SK-N-MC (cell line): ENCODE results near the gene TBC1D17.

Experiments used
- EZH2 ChIP-seq: fragments of 200-600 bp; sonication (generic); IDR thresholded peaks from one replicate; pipeline ENCODE4 v1.6.1; 2017; ENCODE audit warnings: antibody characterized with exemption
- POLR2AphosphoS5 ChIP-seq: IDR thresholded peaks from 2 replicates; pipeline ENCODE4 v1.6.1; 2012; ENCODE audit warnings: mild to moderate bottlenecking, low read depth, low read length, borderline replicate concordance

- TF ChIP-seq EZH2 (no peak), POLR2AphosphoS5 (no peak)
These were observed 60.4 kb downstream of the TBC1D17 start for GRCh38 chr19:49937750-49938381.
